HepG2 (cell line): ENCODE data around the gene CRYGA. TPM values are rescaled to one million over a fixed set of nuclear protein-coding genes. Genes with fewer than 3 reads are reported as not detected.

Source experiments
- ATAC-seq: fragments of 200-7000 bp; cut with Tn5 transposase; 3 replicates; pipeline ENCODE4 v1.9.1; 2020; ENCODE audit warnings: mild to moderate bottlenecking, moderate library complexity
- BruUV-seq: library from RNA; stranded (reverse); fragments of 400-500 nt; replicated peaks from 2 replicates; lab custom pipeline; 2021; lab: Mats Ljungman, UMichigan
- CTCF ChIA-PET: fragments of 300-600 bp; formaldehyde crosslinking; extraction: SDS; loops from one replicate; lab custom pipeline; 2021; ENCODE audit warnings: low total read pairs, inconsistent platforms, low intra/inter-chr PET ratio; lab: Yijun Ruan, JAX
- POLR2A ChIA-PET: fragments of 350-600 bp; sonication (Branson Sonifier 250); formaldehyde crosslinking; loops from one replicate; lab custom pipeline; 2020; ENCODE audit warnings: antibody characterized with exemption, inconsistent platforms; lab: Yijun Ruan, JAX
- DNase-seq: peaks from one replicate; pipeline ENCODE4 v3.0.0-alpha.2; 2015; ENCODE audit warnings: low spot score
- FAIRE-seq: peaks from 3 replicates; lab custom pipeline; 2011; peaks lifted over from hg19 to GRCh38; lab: Jason Lieb, UNC
- H2AFZ ChIP-seq: one replicate; pipeline ENCODE4 v1.6.1; 2011; ENCODE audit warnings: low read length, inconsistent platforms
- H3K27ac ChIP-seq: fragments of 300-600 bp; 3 replicates; pipeline ENCODE4 v1.8.0; 2011; ENCODE audit warnings: mixed run types, mild to moderate bottlenecking, mixed read lengths, low read length, inconsistent platforms; ENCODE audit not compliant: insufficient read depth; ENCODE audit errors: extremely low read length
- H3K27me3 ChIP-seq, 2 experiments: fragments of 200-600 bp in 1 of 2; 2 replicates in 1 of 2; 3 replicates in 1 of 2; pipeline versions ENCODE4 v1.6.0 to v1.8.0; 2011; ENCODE audit warnings: low read length in 2 of 2, mild to moderate bottlenecking in 2 of 2, moderate library complexity in 2 of 2, inconsistent platforms in 1 of 2; ENCODE audit not compliant: insufficient read depth in 2 of 2, control insufficient read depth in 1 of 2
- H3K36me3 ChIP-seq, 2 experiments: fragments of 200-600 bp in 1 of 2; replicated peaks in 1 of 2; 2 replicates in 1 of 2; 3 replicates in 1 of 2; pipeline versions ENCODE4 v1.5.1 to v1.8.0; 2011; ENCODE audit warnings: low read length in 2 of 2, inconsistent platforms in 1 of 2; ENCODE audit not compliant: insufficient read depth in 2 of 2, control insufficient read depth in 1 of 2
- H3K4me1 ChIP-seq: 2 replicates; pipeline ENCODE4 v1.5.1; 2012; ENCODE audit warnings: low read length, inconsistent platforms; ENCODE audit not compliant: insufficient read depth
- H3K4me2 ChIP-seq: 2 replicates; pipeline ENCODE4 v1.6.0; 2011; ENCODE audit warnings: low read depth, low read length, inconsistent platforms
- H3K4me3 ChIP-seq, 3 experiments: fragments of 200-600 bp in 1 of 3; sonication (generic), shearing (Covaris generic) in 1 of 3; replicated peaks in 1 of 3; 2 replicates each; pipeline ENCODE4 v1.5.1; 2011 to 2016; ENCODE audit warnings: low read length in 3 of 3, inconsistent platforms in 2 of 3, low read depth in 2 of 3, mild to moderate bottlenecking in 2 of 3, control low read depth in 1 of 3, mixed read lengths in 1 of 3; ENCODE audit not compliant: insufficient read depth in 1 of 3
- H3K79me2 ChIP-seq: one replicate; pipeline ENCODE4 v1.6.1; 2011; ENCODE audit warnings: low read length, inconsistent platforms; ENCODE audit not compliant: insufficient read depth
- H3K9ac ChIP-seq: 2 replicates; pipeline ENCODE4 v1.6.0; 2011; ENCODE audit warnings: mild to moderate bottlenecking, low read depth, low read length, inconsistent platforms; ENCODE audit not compliant: insufficient read depth
- H3K9me3 ChIP-seq: 2 replicates; pipeline ENCODE4 v1.5.1; 2012; ENCODE audit warnings: mild to moderate bottlenecking, low read length
- H4K20me1 ChIP-seq: 2 replicates; pipeline ENCODE4 v1.6.0; 2011; ENCODE audit warnings: inconsistent platforms, mild to moderate bottlenecking, low read length, moderate library complexity; ENCODE audit not compliant: insufficient read depth
- PHF20 ChIP-seq: sonication (generic); formaldehyde crosslinking; IDR thresholded peaks from 2 replicates; pipeline ENCODE4 v1.5.0; 2020; ENCODE audit warnings: mild to moderate bottlenecking, missing genetic modification reagents
- POLR2G ChIP-seq: fragments of 200-400 bp; formaldehyde crosslinking; IDR thresholded peaks from 2 replicates; pipeline ENCODE4 v1.6.1; 2018; ENCODE audit warnings: mild to moderate bottlenecking, low read depth, low read length, moderate library complexity
- ZBTB20 ChIP-seq: sonication (generic); formaldehyde crosslinking; IDR thresholded peaks from 2 replicates; pipeline ENCODE4 v1.8.1; 2023; ENCODE audit warnings: missing genetic modification reagents, low read depth, mild to moderate bottlenecking, borderline replicate concordance
- ZNF607 ChIP-seq: sonication (generic); formaldehyde crosslinking; IDR thresholded peaks from 2 replicates; pipeline ENCODE4 v1.5.1; 2020; ENCODE audit warnings: missing genetic modification reagents, mild to moderate bottlenecking, borderline replicate concordance
- ZNF672 ChIP-seq: sonication (generic); formaldehyde crosslinking; IDR thresholded peaks from 2 replicates; pipeline ENCODE4 v1.8.1; 2022; ENCODE audit warnings: missing genetic modification reagents
- WGBS: methylation state at CpG from one replicate; pipeline ENCODE4 v1.1.6; 2017; ENCODE audit warnings: low lambda C conversion rate; 5-methylcytosine and 5-hydroxymethylcytosine counted together
- in situ Hi-C: cut with HindIII; loops from 2 replicates; pipeline ENCODE4 v1.10.0; 2017; ENCODE audit warnings: low pct_unique_long_range_greater_than_20kb; ENCODE audit not compliant: extremely low pct_ligation_motif_present
- intact Hi-C: fragments of 100-400 bp; cut with micrococcal nuclease; formaldehyde crosslinking; loops from one replicate; pipeline ENCODE4 v1.10.0; 2022; ENCODE audit not compliant: unreplicated experiment
- polyA plus RNA-seq, 8 experiments: library from polyadenylated mRNA; depleted of rRNA in 3 of 8; stranded (reverse) in 7 of 8; unstranded in 1 of 8; fragments of >200 nt; fragmentation: Illumina TruSeq in 4 of 8; extraction: Trizol in 4 of 8; gene quantifications; 2 replicates each; pipeline versions ENCODE4 v1.2.1 to v1.2.3, GENCODE V29; 2011 to 2016; ENCODE audit warnings: low read depth in 4 of 8, missing spikeins in 1 of 8, mixed read lengths in 1 of 8; ENCODE audit not compliant: insufficient read depth in 1 of 8
- total RNA-seq, 5 experiments: library from RNA; depleted of rRNA; stranded (reverse); fragments of >200 nt; fragmentation: Illumina TruSeq; extraction: Trizol; gene quantifications; 2 replicates each; pipeline ENCODE4 v1.2.3, GENCODE V29; 2016; ENCODE audit warnings: low read depth in 1 of 5
- TF ChIP-seq, protein P1 (sequence below): sonication (generic); formaldehyde crosslinking; IDR thresholded peaks from 2 replicates; pipeline ENCODE4 v1.4.0; 2020; ENCODE audit warnings: missing genetic modification reagents
- TF ChIP-seq, protein P2 (sequence below): sonication (generic); formaldehyde crosslinking; IDR thresholded peaks from 2 replicates; pipeline ENCODE4 v1.4.0; 2020; ENCODE audit warnings: missing genetic modification reagents, borderline replicate concordance

The CRYGA gene
- total and polyA plus RNA-seq, 2 of the 13 experiments (the other 11 are each of a cell fraction or from before 2014, with no cell fraction given) = not detected

DNA sequence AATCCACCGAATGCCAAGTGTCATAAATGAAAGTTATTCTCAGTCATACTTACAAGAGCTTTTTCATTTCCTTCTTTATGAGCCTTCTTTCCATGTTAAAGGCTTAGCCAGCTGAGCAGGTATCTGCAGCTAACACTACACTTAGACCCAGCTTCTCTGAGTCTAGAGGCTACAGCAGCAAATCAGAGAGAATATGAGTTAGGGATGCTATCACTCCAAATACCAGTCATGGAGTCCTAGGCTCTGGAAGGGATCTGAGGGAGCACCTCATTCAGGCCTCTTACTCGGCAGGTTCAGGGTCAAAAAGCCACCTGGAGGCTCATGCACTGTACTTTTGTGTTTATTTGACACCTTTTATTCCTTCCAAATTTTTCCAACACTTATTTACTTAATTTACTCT is 23.5 kb upstream of the CRYGA start:
- BruUV-seq = no TSS peak
- Histone ChIP-seq H3K4me2 (no peak overlapping the region), H3K27ac (no peak overlapping the region), H3K79me2 (no peaks in the 10 kb centered on the region), H2AFZ (no peak overlapping the region), H4K20me1 (no peaks in the 10 kb centered on the region), H3K9ac (no peak overlapping the region), H3K4me1 (peaks cover 12% of the 10 kb centered on the region), H3K9me3 (no peaks in the 10 kb centered on the region), H3K27me3 (peaks cover 0 to 17% of the 10 kb centered on the region in 2 experiments; a peak in 3 of 5 replicates), H3K36me3 (no peaks in the 10 kb centered on the region), H3K4me3 (no peak overlapping the region)
- CTCF ChIA-PET = no interaction called here
- FAIRE-seq = no peak
- in situ Hi-C loops = no loop called here
- ATAC-seq = no peak; the same call in 2 of the 3 replicates
- POLR2A ChIA-PET = no interaction called here
- no peak for DNase-seq
- 17% methylated on average over 2 of the region's 2 CpGs for WGBS
- TF ChIP-seq, protein P1, sequence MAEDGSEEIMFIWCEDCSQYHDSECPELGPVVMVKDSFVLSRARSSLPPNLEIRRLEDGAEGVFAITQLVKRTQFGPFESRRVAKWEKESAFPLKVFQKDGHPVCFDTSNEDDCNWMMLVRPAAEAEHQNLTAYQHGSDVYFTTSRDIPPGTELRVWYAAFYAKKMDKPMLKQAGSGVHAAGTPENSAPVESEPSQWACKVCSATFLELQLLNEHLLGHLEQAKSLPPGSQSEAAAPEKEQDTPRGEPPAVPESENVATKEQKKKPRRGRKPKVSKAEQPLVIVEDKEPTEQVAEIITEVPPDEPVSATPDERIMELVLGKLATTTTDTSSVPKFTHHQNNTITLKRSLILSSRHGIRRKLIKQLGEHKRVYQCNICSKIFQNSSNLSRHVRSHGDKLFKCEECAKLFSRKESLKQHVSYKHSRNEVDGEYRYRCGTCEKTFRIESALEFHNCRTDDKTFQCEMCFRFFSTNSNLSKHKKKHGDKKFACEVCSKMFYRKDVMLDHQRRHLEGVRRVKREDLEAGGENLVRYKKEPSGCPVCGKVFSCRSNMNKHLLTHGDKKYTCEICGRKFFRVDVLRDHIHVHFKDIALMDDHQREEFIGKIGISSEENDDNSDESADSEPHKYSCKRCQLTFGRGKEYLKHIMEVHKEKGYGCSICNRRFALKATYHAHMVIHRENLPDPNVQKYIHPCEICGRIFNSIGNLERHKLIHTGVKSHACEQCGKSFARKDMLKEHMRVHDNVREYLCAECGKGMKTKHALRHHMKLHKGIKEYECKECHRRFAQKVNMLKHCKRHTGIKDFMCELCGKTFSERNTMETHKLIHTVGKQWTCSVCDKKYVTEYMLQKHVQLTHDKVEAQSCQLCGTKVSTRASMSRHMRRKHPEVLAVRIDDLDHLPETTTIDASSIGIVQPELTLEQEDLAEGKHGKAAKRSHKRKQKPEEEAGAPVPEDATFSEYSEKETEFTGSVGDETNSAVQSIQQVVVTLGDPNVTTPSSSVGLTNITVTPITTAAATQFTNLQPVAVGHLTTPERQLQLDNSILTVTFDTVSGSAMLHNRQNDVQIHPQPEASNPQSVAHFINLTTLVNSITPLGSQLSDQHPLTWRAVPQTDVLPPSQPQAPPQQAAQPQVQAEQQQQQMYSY (CRISPR knock-in tag) = peak; percentile 83
- TF ChIP-seq POLR2G (no peak), PHF20 (CRISPR knock-in tag) (no peak)
- intact Hi-C loops = no loop called here

DNA sequence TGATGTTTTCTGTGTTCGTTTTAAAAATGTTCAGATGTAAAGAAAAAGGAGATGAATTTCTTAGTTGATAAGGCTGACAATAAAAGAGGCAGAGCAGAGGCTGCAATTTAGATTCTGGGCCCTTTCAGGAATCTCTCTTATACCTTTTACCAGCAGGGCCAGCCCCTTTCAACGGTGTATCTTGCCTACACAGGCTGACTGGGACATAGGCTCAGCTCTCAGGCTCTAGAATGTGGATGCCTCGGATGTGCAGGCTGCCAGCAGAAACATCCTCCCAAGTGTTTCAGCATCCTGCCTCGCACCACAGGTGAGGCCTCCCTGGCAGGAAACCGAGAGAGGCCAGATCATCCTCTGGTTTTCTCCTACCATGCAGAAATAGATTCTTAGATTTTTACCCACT is 23.1 kb upstream of the CRYGA start:
- FAIRE-seq (no peak), ATAC-seq (no peak), DNase-seq (no peak)
- Histone ChIP-seq H3K4me1 (peaks cover 12% of the 10 kb centered on the region), H3K4me2 (no peak overlapping the region), H3K9ac (no peak overlapping the region), H2AFZ (no peak overlapping the region), H3K79me2 (no peaks in the 10 kb centered on the region), H3K36me3 (no peaks in the 10 kb centered on the region), H3K27ac (no peak overlapping the region), H3K27me3 (peaks cover 0 to 17% of the 10 kb centered on the region in 2 experiments; a peak in 3 of 5 replicates), H3K4me3 (no peak overlapping the region), H3K9me3 (no peaks in the 10 kb centered on the region), H4K20me1 (no peaks in the 10 kb centered on the region)
- ChIA-PET CTCF (no interaction called here), POLR2A (no interaction called here)
- intact Hi-C loops = no loop called here
- TF ChIP-seq ZNF607 (CRISPR knock-in tag) = no peak
- no peak for TF ChIP-seq ZNF672 (CRISPR knock-in tag)
- TF ChIP-seq, protein P2, sequence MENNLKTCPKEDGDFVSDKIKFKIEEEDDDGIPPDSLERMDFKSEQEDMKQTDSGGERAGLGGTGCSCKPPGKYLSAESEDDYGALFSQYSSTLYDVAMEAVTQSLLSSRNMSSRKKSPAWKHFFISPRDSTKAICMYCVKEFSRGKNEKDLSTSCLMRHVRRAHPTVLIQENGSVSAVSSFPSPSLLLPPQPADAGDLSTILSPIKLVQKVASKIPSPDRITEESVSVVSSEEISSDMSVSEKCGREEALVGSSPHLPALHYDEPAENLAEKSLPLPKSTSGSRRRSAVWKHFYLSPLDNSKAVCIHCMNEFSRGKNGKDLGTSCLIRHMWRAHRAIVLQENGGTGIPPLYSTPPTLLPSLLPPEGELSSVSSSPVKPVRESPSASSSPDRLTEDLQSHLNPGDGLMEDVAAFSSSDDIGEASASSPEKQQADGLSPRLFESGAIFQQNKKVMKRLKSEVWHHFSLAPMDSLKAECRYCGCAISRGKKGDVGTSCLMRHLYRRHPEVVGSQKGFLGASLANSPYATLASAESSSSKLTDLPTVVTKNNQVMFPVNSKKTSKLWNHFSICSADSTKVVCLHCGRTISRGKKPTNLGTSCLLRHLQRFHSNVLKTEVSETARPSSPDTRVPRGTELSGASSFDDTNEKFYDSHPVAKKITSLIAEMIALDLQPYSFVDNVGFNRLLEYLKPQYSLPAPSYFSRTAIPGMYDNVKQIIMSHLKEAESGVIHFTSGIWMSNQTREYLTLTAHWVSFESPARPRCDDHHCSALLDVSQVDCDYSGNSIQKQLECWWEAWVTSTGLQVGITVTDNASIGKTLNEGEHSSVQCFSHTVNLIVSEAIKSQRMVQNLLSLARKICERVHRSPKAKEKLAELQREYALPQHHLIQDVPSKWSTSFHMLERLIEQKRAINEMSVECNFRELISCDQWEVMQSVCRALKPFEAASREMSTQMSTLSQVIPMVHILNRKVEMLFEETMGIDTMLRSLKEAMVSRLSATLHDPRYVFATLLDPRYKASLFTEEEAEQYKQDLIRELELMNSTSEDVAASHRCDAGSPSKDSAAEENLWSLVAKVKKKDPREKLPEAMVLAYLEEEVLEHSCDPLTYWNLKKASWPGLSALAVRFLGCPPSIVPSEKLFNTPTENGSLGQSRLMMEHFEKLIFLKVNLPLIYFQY (CRISPR knock-in tag) = no peak
- no peak for TF ChIP-seq ZBTB20 (CRISPR knock-in tag)
- 22% methylated on average over 5 of the region's 5 CpGs for WGBS
- in situ Hi-C loops = no loop called here
- no TSS peak for BruUV-seq
